KMS-11 (cell line): ENCODE data around the gene CIROP.

ENCODE experiments used
- H2AFZ ChIP-seq: fragments of 200-600 bp; sonication (generic); 2 replicates; pipeline ENCODE4 v1.6.1; 2016; ENCODE audit warnings: antibody characterized with exemption, mixed run types, low read depth
- H3K27ac ChIP-seq: fragments of 200-600 bp; sonication (generic); 2 replicates; pipeline ENCODE4 v1.6.1; 2016; ENCODE audit warnings: mild to moderate bottlenecking, mixed run types
- H3K27me3 ChIP-seq: fragments of 200-600 bp; sonication (generic); 2 replicates; pipeline ENCODE4 v1.6.1; 2017; ENCODE audit warnings: mild to moderate bottlenecking, low read depth, mixed run types, moderate library complexity; ENCODE audit not compliant: insufficient read depth
- H3K36me3 ChIP-seq: fragments of 200-600 bp; sonication (generic); 2 replicates; pipeline ENCODE4 v1.6.1; 2017; ENCODE audit warnings: mild to moderate bottlenecking, mixed run types; ENCODE audit not compliant: insufficient read depth
- H3K4me1 ChIP-seq: fragments of 200-600 bp; sonication (generic); 2 replicates; pipeline ENCODE4 v1.6.1; 2016; ENCODE audit warnings: mild to moderate bottlenecking, low read depth, mixed run types; ENCODE audit not compliant: poor library complexity, severe bottlenecking
- H3K4me2 ChIP-seq: fragments of 200-600 bp; sonication (generic); 2 replicates; pipeline ENCODE4 v1.7.0; 2016; ENCODE audit warnings: mild to moderate bottlenecking, mixed run types
- H3K4me3 ChIP-seq: fragments of 200-600 bp; sonication (generic); IDR thresholded peaks from 2 replicates; pipeline ENCODE4 v1.6.1; 2017; ENCODE audit warnings: low read depth, low read length, mixed read lengths; ENCODE audit not compliant: insufficient read depth
- H3K79me2 ChIP-seq: fragments of 200-600 bp; sonication (generic); 2 replicates; pipeline ENCODE4 v1.6.1; 2016; ENCODE audit warnings: low read depth, mixed run types; ENCODE audit not compliant: insufficient read depth
- H3K9ac ChIP-seq: fragments of 200-600 bp; sonication (generic); 2 replicates; pipeline ENCODE4 v1.6.1; 2016; ENCODE audit warnings: mild to moderate bottlenecking, mixed run types
- H4K20me1 ChIP-seq: fragments of 200-600 bp; sonication (generic); 2 replicates; pipeline ENCODE4 v1.6.1; 2016; ENCODE audit warnings: mild to moderate bottlenecking, mixed run types; ENCODE audit not compliant: insufficient read depth
- TF ChIP-seq, protein P1 (sequence below): fragments of 200-600 bp; sonication (generic); conservative IDR thresholded peaks from 2 replicates; pipeline ENCODE4 v1.6.1; 2017; ENCODE audit warnings: low read depth, mild to moderate bottlenecking, antibody characterized with exemption, low read length, moderate library complexity, mixed read lengths

The CIROP gene

DNA sequence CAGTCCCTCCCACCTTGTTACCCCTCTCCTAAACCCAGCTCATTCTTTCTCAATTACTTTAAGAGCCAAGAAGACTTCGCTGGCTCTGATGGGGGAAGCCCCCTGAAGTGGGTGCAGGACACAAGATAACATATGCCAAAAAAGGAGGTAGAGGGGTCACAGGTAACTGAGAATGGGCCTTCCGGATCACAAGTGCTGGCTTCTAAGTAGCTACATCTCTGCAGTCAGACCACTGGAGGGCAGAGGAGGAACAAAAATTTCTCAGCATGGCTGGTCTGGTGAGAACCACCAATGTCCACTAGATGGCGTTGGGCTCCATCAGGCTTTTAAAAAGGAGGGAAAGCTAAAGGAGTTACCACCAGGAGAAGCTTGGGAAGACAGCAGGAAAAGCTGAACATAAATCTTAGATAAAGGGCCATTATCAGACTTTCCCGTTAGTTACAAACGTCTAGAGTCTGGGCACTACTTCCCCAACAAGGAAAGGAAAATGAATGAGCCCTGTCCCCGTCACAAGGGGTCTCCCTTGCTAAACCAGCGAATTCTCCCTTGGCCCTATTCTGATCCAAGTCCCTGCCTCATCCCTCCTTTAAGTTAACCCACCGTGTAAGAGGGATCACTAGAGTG, 35.9 kb downstream of the CIROP start:
- Histone ChIP-seq H3K27me3 (no peaks in the 10 kb centered on the region), H3K4me2 (no peak overlapping the region), H4K20me1 (no peaks in the 10 kb centered on the region), H2AFZ (no peak overlapping the region), H3K4me1 (peaks cover 17% of the 10 kb centered on the region), H3K79me2 (peaks cover 11% of the 10 kb centered on the region), H3K36me3 (no peaks in the 10 kb centered on the region; the same call in 1 of the 2 replicates), H3K9ac (no peak overlapping the region), H3K27ac (no peak overlapping the region), H3K4me3 (no peak overlapping the region)
- TF ChIP-seq, protein P1, sequence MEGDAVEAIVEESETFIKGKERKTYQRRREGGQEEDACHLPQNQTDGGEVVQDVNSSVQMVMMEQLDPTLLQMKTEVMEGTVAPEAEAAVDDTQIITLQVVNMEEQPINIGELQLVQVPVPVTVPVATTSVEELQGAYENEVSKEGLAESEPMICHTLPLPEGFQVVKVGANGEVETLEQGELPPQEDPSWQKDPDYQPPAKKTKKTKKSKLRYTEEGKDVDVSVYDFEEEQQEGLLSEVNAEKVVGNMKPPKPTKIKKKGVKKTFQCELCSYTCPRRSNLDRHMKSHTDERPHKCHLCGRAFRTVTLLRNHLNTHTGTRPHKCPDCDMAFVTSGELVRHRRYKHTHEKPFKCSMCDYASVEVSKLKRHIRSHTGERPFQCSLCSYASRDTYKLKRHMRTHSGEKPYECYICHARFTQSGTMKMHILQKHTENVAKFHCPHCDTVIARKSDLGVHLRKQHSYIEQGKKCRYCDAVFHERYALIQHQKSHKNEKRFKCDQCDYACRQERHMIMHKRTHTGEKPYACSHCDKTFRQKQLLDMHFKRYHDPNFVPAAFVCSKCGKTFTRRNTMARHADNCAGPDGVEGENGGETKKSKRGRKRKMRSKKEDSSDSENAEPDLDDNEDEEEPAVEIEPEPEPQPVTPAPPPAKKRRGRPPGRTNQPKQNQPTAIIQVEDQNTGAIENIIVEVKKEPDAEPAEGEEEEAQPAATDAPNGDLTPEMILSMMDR = peak; percentile 90

DNA sequence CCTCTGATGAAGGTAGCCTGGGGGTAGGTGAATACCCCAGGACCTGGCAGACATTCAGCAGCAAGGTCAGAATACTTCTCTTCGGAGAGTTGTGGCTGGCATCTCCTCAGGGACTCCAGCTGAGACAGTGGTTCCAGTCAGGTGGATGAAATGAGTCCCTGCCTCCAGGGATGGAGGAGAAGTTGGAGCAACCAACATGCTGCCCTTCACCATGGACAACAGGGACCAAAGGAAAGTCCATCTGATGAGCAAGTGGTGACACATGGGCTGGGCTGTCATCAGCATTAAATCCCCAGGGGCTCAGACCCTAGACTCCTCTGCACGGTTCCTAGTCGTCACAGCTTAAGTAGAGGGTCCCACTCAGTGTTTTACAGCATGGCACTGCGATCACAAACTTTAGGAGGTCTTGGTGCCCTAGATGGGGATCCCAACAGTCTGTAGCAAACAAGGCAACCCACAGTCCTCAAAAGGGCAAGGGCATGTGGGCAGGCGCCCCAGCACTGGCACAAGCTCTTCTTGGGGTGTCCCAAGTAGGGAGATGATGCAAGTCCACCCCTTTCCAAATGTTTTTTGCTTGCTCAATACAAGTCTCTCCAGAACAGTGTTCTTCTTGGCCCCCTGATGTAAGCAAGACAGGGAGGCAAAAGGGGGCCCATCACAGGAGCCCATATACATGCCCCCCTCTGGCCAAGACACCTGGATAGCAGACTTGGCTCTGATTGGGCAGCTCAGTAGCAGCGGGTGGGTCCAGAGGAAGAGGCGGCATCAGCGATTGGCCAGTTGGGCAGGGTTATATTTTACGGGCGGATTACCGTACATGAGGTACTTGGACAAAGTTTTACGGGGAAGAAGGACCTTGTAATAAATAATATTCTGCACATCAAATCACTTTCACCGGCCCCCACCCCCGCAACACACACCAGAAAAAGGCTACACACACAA, 36.7 kb downstream of the CIROP start:
- Histone ChIP-seq H4K20me1 (no peaks in the 10 kb centered on the region), H3K4me1 (peaks cover 17% of the 10 kb centered on the region), H2AFZ (no peak overlapping the region), H3K79me2 (peaks cover 11% of the 10 kb centered on the region), H3K36me3 (no peaks in the 10 kb centered on the region; the same call in 1 of the 2 replicates), H3K9ac (no peak overlapping the region), H3K27ac (no peak overlapping the region), H3K4me2 (no peak overlapping the region), H3K4me3 (no peak overlapping the region), H3K27me3 (no peaks in the 10 kb centered on the region)
- TF ChIP-seq, protein P1 = no peak

DNA sequence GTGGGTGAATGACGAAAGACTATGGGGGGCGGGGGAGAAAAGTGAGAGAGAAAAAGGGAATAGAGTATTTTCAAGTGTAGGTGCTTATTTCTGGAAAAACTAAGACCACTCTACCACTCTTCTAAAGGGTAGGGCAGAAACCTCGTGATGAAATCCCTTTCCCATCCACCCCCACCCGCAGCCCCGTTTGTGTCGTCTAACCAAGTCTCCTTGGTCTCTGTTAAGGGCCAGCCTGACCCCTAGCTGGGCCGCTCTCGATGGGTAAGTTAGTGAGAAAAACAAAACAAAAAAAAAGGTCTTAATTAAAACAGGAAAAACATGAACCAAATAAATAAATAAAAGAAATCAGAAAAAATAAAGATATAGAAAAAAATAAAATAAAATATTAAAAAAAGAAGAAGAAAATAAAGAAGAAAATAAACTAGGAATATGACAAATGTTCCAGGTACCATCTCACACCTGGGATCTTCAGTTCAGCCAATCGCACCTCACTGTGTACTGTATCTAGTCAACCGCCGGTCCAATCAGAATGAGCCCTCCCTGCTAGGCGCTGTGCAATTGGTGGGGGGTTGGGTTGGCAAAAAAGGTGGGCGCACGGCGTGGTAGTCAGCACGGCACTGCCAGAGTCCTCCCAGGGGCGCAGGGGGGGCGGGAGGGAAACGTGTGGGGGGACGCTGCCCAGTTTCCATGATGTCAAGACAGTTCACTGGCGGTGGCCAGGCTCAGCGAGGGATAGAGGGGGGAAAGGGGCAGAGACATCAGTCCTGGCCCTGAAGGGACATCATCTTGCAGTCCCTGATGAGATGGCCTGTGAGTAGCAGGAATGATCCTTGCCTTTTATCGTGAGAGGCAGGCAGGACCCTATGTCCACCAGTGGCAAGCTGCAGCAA, 37.7 kb downstream of the CIROP start:
- Histone ChIP-seq H3K4me1 (peaks cover 13% of the 10 kb centered on the region), H3K36me3 (no peaks in the 10 kb centered on the region; the same call in 1 of the 2 replicates)

DNA sequence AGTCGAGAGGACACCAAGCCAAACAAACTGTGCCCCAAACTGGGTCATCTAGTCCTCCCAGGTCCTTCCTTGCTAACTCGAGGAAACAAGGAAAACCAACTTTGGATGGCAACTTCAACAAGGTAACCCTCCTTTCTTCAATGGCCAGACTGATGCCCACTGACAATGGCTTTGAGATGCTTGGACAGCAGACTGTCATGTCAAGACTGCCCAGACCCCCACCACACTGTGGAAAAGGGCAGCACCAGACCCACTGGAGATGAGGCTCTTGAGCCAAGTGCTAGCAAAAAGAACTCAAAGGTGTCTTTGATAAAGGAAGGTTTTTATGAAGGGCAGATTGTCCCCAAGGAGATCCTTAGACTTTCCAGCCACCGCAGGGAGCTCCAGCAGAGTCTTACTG, 38.4 kb downstream of the CIROP start:
- Histone ChIP-seq H3K79me2 (peaks cover 11% of the 10 kb centered on the region), H3K4me1 (peaks cover 7% of the 10 kb centered on the region), H3K9ac (no peak overlapping the region), H3K27ac (no peak overlapping the region), H3K36me3 (no peaks in the 10 kb centered on the region; the same call in 1 of the 2 replicates), H3K4me3 (no peak overlapping the region), H4K20me1 (no peaks in the 10 kb centered on the region), H2AFZ (no peak overlapping the region), H3K4me2 (no peak overlapping the region), H3K27me3 (no peaks in the 10 kb centered on the region)
- TF ChIP-seq, protein P1 = no peak

More for the DNA sequence above, 37.7 kb downstream of the CIROP start:
- no peaks in the 10 kb centered on the region for H3K27me3 ChIP-seq
- no peak overlapping the region for H3K27ac ChIP-seq
- peaks cover 11% of the 10 kb centered on the region for H3K79me2 ChIP-seq
- H3K4me3 ChIP-seq = no peak overlapping the region
- TF ChIP-seq, protein P1 = no peak
- no peak overlapping the region for H3K9ac ChIP-seq
- no peaks in the 10 kb centered on the region for H4K20me1 ChIP-seq
- no peak overlapping the region for H3K4me2 ChIP-seq
- H2AFZ ChIP-seq = no peak overlapping the region
